Osteoblast (primary cell): Measurements from ENCODE around the gene SHANK3. TPM values are rescaled to one million over a fixed set of nuclear protein-coding genes. Genes with fewer than 3 reads are reported as not detected.

ENCODE experiments used
- DNase-seq: peaks from one replicate; pipeline ENCODE4 v3.0.0; 2011; ENCODE audit warnings: low spot score, mixed read lengths; ENCODE audit not compliant: insufficient read length; ENCODE audit errors: missing footprints
- H2AFZ ChIP-seq: 2 replicates; pipeline ENCODE4 v1.6.0; 2011; ENCODE audit warnings: mild to moderate bottlenecking, low read length
- H3K27ac ChIP-seq: 2 replicates; pipeline ENCODE4 v1.5.1; 2011; ENCODE audit warnings: mild to moderate bottlenecking, low read depth, low read length, moderate library complexity
- H3K27me3 ChIP-seq: 2 replicates; pipeline ENCODE4 v1.6.0; 2012; ENCODE audit warnings: mild to moderate bottlenecking, control low read depth, inconsistent platforms, low read length, moderate library complexity; ENCODE audit not compliant: insufficient read depth
- H3K36me3 ChIP-seq: 2 replicates; pipeline ENCODE4 v1.5.1; 2011; ENCODE audit warnings: mild to moderate bottlenecking, low read length, control low read depth, moderate library complexity; ENCODE audit not compliant: insufficient read depth
- H3K4me1 ChIP-seq: 2 replicates; pipeline ENCODE4 v1.5.1; 2011; ENCODE audit warnings: mild to moderate bottlenecking, low read length, control low read depth, moderate library complexity; ENCODE audit not compliant: insufficient read depth
- H3K4me2 ChIP-seq: 2 replicates; pipeline ENCODE4 v1.6.0; 2011; ENCODE audit warnings: mild to moderate bottlenecking, low read length; ENCODE audit not compliant: insufficient read depth
- H3K4me3 ChIP-seq: fragments of 200-600 bp; sonication (generic); 3 replicates; pipeline ENCODE4 v1.5.1; 2012; ENCODE audit warnings: mild to moderate bottlenecking, low read length, inconsistent platforms; ENCODE audit not compliant: insufficient read depth
- H3K79me2 ChIP-seq: 2 replicates; pipeline ENCODE4 v1.6.0; 2012; ENCODE audit warnings: mild to moderate bottlenecking, low read length, control low read depth, inconsistent platforms; ENCODE audit not compliant: insufficient read depth
- H3K9me3 ChIP-seq: 2 replicates; pipeline ENCODE4 v1.5.1; 2011; ENCODE audit warnings: low read depth, low read length, control low read depth
- H4K20me1 ChIP-seq: 2 replicates; pipeline ENCODE4 v1.6.0; 2012; ENCODE audit warnings: mild to moderate bottlenecking, low read length, control low read depth; ENCODE audit not compliant: insufficient read depth
- total RNA-seq: library from RNA; depleted of rRNA; stranded (reverse); fragments of >200 nt; gene quantifications from 2 replicates; pipeline ENCODE4 v1.2.3, GENCODE V29; 2012
- TF ChIP-seq, protein P1 (sequence below): IDR thresholded peaks from 2 replicates; pipeline ENCODE4 v1.5.1; 2011; ENCODE audit warnings: mild to moderate bottlenecking, low read depth, low read length, moderate library complexity; ENCODE audit errors: extremely low read depth

SHANK3 gene
- total RNA-seq, 1 donor: 0.36 TPM

DNA sequence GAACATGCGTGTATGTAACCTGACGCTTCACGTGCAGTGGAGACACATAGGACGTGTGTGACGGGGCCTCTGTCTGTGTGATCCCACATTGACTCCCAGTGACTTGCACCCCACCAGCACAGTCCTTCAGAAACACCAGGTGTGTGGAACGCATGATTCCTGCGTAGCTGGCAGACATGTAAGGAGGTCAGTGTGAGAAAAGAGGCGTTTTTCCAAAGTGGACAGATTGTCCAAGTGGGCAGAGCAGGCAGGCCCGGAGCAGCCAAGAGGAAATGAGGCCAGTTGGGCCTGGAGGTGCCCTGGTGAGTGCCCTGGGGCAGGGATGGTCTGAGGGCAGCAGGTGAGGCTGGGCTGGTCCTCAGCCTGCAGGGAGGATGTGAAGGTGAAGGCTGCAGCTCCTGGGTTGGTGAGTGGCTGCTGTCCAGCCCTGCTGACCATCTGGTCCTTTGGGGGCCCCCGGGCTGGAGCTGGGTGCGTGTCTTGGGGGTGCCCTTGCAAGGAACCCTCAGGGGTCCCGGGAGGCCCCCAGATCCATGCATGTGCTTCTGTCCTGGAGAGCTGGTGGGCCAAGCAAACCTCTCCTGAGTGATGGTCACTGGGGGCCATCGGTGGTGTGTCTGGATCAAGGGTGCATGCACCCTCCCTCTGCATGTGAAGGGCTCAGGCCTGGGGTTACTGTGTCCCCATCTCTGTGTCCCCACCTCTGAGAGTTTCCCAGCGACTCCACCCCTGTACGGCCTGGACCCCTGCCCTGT is 26.6 kb downstream of the SHANK3 start:
- Histone ChIP-seq H3K9me3 (no peaks in the 10 kb centered on the region), H2AFZ (no peak overlapping the region), H4K20me1 (no peaks in the 10 kb centered on the region), H3K27me3 (peaks cover 3% of the 10 kb centered on the region), H3K27ac (no peak overlapping the region), H3K4me1 (no peaks in the 10 kb centered on the region), H3K36me3 (no peaks in the 10 kb centered on the region), H3K4me2 (no peak overlapping the region), H3K79me2 (no peaks in the 10 kb centered on the region), H3K4me3 (no peak overlapping the region)
- TF ChIP-seq, protein P1, sequence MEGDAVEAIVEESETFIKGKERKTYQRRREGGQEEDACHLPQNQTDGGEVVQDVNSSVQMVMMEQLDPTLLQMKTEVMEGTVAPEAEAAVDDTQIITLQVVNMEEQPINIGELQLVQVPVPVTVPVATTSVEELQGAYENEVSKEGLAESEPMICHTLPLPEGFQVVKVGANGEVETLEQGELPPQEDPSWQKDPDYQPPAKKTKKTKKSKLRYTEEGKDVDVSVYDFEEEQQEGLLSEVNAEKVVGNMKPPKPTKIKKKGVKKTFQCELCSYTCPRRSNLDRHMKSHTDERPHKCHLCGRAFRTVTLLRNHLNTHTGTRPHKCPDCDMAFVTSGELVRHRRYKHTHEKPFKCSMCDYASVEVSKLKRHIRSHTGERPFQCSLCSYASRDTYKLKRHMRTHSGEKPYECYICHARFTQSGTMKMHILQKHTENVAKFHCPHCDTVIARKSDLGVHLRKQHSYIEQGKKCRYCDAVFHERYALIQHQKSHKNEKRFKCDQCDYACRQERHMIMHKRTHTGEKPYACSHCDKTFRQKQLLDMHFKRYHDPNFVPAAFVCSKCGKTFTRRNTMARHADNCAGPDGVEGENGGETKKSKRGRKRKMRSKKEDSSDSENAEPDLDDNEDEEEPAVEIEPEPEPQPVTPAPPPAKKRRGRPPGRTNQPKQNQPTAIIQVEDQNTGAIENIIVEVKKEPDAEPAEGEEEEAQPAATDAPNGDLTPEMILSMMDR: no peak
- DNase-seq: peak; percentile 87

DNA sequence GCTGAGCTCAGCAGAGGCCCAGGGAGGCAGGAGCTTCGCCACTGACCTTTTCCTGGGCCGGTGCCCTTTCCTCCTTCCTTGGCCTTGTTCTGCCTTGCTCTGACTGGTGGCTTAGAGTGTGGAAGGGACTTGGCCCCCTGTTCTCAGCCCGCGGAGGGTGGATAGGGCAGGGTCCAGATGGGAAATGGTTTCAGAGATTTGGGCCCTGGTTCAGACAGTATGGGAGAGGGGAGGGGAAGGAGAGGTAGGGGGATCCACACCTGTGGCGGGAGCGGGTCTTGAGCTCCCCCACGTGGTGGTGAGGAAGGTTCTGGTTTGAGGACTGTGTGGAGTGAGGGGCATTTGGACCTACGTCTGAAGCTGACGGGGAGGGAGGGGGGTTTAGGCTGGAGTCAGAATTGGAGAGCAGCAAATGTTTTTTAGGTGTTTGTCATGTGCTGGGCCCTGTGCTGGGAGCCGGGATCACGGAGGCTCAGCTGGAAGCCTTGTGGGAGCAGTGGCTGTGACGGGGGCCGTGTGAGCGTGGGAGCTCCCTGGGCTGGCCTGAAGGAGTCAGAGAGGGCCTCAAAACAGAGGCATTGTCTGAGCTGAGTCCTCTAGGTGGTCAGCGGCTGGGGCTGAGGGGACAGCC is 27.2 kb downstream of the SHANK3 start:
- Histone ChIP-seq H3K79me2 (no peaks in the 10 kb centered on the region), H3K36me3 (no peaks in the 10 kb centered on the region), H3K4me3 (no peak overlapping the region), H3K9me3 (no peaks in the 10 kb centered on the region), H2AFZ (no peak overlapping the region), H3K4me1 (no peaks in the 10 kb centered on the region), H3K4me2 (no peak overlapping the region), H3K27ac (no peak overlapping the region), H4K20me1 (no peaks in the 10 kb centered on the region), H3K27me3 (peaks cover 3% of the 10 kb centered on the region)
- DNase-seq: peak; percentile 86
- TF ChIP-seq, protein P1: no peak

DNA sequence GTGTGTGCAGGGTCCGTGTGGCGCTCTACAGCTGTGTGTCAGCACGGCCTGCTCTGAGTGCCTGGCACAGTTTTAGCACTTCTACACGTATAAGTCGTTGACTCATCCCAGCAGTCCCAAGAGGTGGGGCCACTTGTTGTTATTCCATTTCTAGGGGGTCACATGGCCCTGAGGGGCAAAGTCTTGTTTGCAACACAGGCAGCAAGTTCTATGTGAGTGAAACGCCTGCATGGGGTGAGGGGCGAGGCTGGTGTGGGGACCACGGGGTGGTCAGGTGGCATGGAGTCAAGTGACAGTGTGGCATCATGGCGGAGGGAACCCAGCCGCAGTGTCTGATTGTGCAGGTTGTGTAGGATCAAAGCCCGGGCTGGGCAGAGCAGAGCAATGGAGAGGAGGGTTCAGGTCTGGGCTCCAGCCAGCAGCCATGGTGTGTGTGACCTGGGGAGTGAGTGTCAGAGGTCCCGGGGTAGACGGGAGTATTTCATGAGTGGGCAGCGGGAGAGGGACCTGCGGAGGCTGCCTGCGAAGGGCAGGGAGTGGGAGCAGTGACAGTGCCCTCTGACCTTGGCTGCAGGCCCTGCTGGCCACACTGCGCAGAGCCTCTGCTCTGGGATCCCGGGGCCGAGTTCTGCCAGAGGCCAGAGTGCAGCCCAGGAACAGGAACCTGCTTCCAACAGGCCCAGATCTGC is 27.9 kb downstream of the SHANK3 start:
- Histone ChIP-seq H3K27ac (no peak overlapping the region), H3K4me2 (no peak overlapping the region), H3K36me3 (no peaks in the 10 kb centered on the region), H3K4me3 (no peak overlapping the region), H3K79me2 (no peaks in the 10 kb centered on the region), H3K4me1 (no peaks in the 10 kb centered on the region), H3K9me3 (no peaks in the 10 kb centered on the region), H2AFZ (no peak overlapping the region), H3K27me3 (peaks cover 3% of the 10 kb centered on the region), H4K20me1 (no peaks in the 10 kb centered on the region)
- TF ChIP-seq, protein P1: no peak
- DNase-seq: peak; percentile 68

DNA sequence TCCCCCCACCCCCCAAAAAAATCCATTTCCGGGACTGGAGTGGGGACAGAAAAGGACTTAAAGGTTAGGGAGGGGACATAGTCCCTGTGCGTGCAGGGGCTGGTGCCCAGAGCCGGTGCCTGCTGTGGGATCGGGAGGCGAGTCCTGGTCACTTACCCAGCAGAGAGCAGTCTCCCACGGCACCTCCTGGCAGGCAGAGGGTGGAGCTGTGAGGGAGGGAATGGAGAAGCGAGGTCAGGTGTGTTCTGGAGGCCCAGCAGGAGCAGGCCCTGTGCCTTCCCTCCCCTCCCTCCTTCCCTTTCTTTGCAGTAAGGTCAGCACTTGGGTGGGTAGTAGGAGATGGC is 28.4 kb downstream of the SHANK3 start:
- peaks cover 3% of the 10 kb centered on the region for H3K27me3 ChIP-seq
- DNase-seq: no peak

More for the DNA sequence above, 28.4 kb downstream of the SHANK3 start:
- no peak overlapping the region for H2AFZ ChIP-seq
- no peak overlapping the region for H3K4me2 ChIP-seq
- no peaks in the 10 kb centered on the region for H3K36me3 ChIP-seq
- no peak overlapping the region for H3K27ac ChIP-seq
- no peaks in the 10 kb centered on the region for H3K79me2 ChIP-seq
- H4K20me1 ChIP-seq: no peaks in the 10 kb centered on the region
- no peak overlapping the region for H3K4me3 ChIP-seq
- no peaks in the 10 kb centered on the region for H3K9me3 ChIP-seq
- TF ChIP-seq, protein P1: no peak
- H3K4me1 ChIP-seq: no peaks in the 10 kb centered on the region
